Measurements from ENCODE around the gene CSAG2.
"Not testable (repeated sequence)": the region's sequence is repeated elsewhere in the genome, so short reads cannot be mapped to it uniquely, and the experiment has no call there.

DNA sequence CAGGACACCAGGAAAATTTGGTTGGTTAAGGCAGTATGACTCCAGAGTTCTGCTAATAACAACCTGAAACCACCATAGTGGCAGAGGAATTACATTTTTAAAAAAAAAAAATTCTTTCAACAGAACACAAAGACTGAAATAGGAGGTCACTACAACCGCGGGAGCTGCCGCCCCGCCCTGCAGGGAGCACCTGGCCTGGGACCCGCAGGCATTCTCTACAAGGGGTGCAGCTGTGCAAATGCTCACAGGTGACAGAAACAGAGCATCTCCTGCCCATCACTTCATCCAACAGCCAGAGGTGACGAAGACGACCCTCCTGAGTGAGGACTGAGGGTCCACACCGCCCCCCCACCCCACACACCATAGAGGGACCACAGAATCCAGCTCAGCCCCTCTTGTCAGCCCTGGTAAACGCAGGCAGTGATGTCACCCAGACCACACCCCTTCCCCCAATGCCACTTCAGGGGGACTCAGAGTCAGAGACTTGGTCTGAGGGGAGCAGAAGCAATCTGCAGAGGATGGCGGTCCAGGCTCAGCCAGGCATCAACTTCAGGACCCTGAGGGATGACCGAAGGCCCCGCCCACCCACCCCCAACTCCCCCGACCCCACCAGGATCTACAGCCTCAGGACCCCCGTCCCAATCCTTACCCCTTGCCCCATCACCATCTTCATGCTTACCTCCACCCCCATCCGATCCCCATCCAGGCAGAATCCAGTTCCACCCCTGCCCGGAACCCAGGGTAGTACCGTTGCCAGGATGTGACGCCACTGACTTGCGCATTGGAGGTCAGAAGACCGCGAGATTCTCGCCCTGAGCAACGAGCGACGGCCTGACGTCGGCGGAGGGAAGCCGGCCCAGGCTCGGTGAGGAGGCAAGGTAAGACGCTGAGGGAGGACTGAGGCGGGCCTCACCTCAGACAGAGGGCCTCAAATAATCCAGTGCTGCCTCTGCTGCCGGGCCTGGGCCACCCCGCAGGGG is 10.8 kb downstream of the CSAG2 start, which contains the start of gene MAGEA3:
- TF ChIP-seq, protein P1, sequence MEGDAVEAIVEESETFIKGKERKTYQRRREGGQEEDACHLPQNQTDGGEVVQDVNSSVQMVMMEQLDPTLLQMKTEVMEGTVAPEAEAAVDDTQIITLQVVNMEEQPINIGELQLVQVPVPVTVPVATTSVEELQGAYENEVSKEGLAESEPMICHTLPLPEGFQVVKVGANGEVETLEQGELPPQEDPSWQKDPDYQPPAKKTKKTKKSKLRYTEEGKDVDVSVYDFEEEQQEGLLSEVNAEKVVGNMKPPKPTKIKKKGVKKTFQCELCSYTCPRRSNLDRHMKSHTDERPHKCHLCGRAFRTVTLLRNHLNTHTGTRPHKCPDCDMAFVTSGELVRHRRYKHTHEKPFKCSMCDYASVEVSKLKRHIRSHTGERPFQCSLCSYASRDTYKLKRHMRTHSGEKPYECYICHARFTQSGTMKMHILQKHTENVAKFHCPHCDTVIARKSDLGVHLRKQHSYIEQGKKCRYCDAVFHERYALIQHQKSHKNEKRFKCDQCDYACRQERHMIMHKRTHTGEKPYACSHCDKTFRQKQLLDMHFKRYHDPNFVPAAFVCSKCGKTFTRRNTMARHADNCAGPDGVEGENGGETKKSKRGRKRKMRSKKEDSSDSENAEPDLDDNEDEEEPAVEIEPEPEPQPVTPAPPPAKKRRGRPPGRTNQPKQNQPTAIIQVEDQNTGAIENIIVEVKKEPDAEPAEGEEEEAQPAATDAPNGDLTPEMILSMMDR (IDR thresholded peaks at IDR 0.05) = not testable (repeated sequence)
- not testable (repeated sequence) for TF ChIP-seq POLR2A (IDR thresholded peaks at IDR 0.05)
